SK-N-SH (cell line): ENCODE results near the gene DBH.

Experiments
- CHD2 ChIP-seq: fragments of 150-350 bp; IDR thresholded peaks from 2 replicates; pipeline ENCODE4 v1.6.1; 2018; ENCODE audit warnings: low read length; ENCODE audit not compliant: partially characterized antibody
- EP300 ChIP-seq, 2 experiments: IDR thresholded peaks; 2 replicates each; pipeline versions ENCODE4 v1.4.0 to v1.6.1; 2012; ENCODE audit warnings: borderline replicate concordance in 1 of 2, low read depth in 1 of 2, low read length in 1 of 2
- FOXM1 ChIP-seq: IDR thresholded peaks from 2 replicates; pipeline ENCODE4 v1.4.0; 2012; ENCODE audit warnings: low read depth, mild to moderate bottlenecking
- MXI1 ChIP-seq: IDR thresholded peaks from 2 replicates; pipeline ENCODE4 v1.6.1; 2012; ENCODE audit warnings: mild to moderate bottlenecking, low read depth, low read length, improper control_type of control experiment
- POLR2AphosphoS5 ChIP-seq: IDR thresholded peaks from 2 replicates; pipeline ENCODE4 v1.6.1; 2012; ENCODE audit warnings: low read depth, low read length
- TF ChIP-seq, protein P1 (sequence below): fragments of 200-600 bp; sonication (generic); IDR thresholded peaks from 2 replicates; pipeline ENCODE4 v1.6.1; 2017; ENCODE audit warnings: antibody characterized with exemption, mild to moderate bottlenecking, moderate library complexity
- TF ChIP-seq, protein P2 (sequence below): IDR thresholded peaks from 2 replicates; pipeline ENCODE4 v1.4.0; 2012; ENCODE audit warnings: low read depth

DNA sequence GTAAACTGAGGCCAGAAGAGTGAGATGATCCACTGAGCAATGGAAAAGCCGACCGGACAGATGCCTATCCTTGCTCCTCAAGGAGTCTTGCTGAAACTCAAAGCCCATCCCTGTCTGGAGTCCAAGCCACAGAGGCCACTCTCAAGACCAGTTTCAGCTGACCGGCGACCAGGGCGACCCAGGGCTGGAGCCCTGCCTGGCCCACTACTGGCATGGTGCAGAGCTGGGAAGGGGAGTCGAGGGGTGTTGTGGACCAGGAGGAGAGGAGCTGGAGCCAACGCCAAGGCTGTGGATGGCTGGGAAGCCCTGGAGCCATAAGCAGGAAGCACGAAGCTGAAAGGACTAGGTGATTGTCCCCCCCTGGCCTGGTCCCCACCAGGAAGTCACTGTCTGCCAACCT, 49.1 kb upstream of the DBH start:
- TF ChIP-seq CHD2 (no peak), EP300 (IDR thresholded peaks at IDR 0.05; ENCODE audit: borderline replicate concordance in 1 of 2, low read depth in 1 of 2, low read length in 1 of 2) (no peak), MXI1 (no peak), POLR2AphosphoS5 (no peak), FOXM1 (no peak)
- TF ChIP-seq, protein P1, sequence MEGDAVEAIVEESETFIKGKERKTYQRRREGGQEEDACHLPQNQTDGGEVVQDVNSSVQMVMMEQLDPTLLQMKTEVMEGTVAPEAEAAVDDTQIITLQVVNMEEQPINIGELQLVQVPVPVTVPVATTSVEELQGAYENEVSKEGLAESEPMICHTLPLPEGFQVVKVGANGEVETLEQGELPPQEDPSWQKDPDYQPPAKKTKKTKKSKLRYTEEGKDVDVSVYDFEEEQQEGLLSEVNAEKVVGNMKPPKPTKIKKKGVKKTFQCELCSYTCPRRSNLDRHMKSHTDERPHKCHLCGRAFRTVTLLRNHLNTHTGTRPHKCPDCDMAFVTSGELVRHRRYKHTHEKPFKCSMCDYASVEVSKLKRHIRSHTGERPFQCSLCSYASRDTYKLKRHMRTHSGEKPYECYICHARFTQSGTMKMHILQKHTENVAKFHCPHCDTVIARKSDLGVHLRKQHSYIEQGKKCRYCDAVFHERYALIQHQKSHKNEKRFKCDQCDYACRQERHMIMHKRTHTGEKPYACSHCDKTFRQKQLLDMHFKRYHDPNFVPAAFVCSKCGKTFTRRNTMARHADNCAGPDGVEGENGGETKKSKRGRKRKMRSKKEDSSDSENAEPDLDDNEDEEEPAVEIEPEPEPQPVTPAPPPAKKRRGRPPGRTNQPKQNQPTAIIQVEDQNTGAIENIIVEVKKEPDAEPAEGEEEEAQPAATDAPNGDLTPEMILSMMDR, result no peak
- TF ChIP-seq, protein P2, sequence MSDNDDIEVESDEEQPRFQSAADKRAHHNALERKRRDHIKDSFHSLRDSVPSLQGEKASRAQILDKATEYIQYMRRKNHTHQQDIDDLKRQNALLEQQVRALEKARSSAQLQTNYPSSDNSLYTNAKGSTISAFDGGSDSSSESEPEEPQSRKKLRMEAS, result no peak
